HepG2 (cell line): ENCODE data around the gene CYB5D1. TPM values are rescaled to one million over a fixed set of nuclear protein-coding genes. Genes with fewer than 3 reads are reported as not detected.

Experiments used
- ARNTL ChIP-seq: sonication (generic); formaldehyde crosslinking; IDR thresholded peaks from 2 replicates; pipeline ENCODE4 v1.4.0; 2020; ENCODE audit warnings: mild to moderate bottlenecking, missing genetic modification reagents
- CREBL2 ChIP-seq: sonication (generic); formaldehyde crosslinking; IDR thresholded peaks from 2 replicates; pipeline ENCODE4 v1.8.1; 2023; ENCODE audit warnings: missing genetic modification reagents, mild to moderate bottlenecking, borderline replicate concordance
- EEA1 ChIP-seq: sonication (generic); formaldehyde crosslinking; IDR thresholded peaks from 2 replicates; pipeline ENCODE4 v1.5.1; 2020; ENCODE audit warnings: mild to moderate bottlenecking, missing genetic modification reagents, borderline replicate concordance
- HMG20A ChIP-seq: IDR thresholded peaks from 2 replicates; pipeline ENCODE4 v1.6.1; 2016; ENCODE audit warnings: borderline replicate concordance
- KDM3A ChIP-seq: IDR thresholded peaks from 2 replicates; pipeline ENCODE4 v1.6.1; 2018; ENCODE audit warnings: low read depth, missing compliant biosample characterization
- LBX2 ChIP-seq: sonication (generic); formaldehyde crosslinking; IDR thresholded peaks from 2 replicates; pipeline ENCODE4 v1.5.0; 2020; ENCODE audit warnings: missing genetic modification reagents, mild to moderate bottlenecking, borderline replicate concordance
- MATR3 ChIP-seq: sonication (generic); formaldehyde crosslinking; IDR thresholded peaks from 2 replicates; pipeline ENCODE4 v1.4.0; 2020; ENCODE audit warnings: missing genetic modification reagents
- MEIS1 ChIP-seq: sonication (generic); formaldehyde crosslinking; IDR thresholded peaks from 2 replicates; pipeline ENCODE4 v1.9.0; 2021; ENCODE audit warnings: mild to moderate bottlenecking, missing genetic modification reagents, moderate library complexity, borderline replicate concordance
- MIER2 ChIP-seq: IDR thresholded peaks from 2 replicates; pipeline ENCODE4 v1.6.1; 2016; ENCODE audit warnings: missing biosample characterization, missing genetic modification reagents
- NFAT5 ChIP-seq: sonication (generic); formaldehyde crosslinking; IDR thresholded peaks from 2 replicates; pipeline ENCODE4 v1.4.0; 2020; ENCODE audit warnings: missing genetic modification reagents
- RFX5 ChIP-seq: IDR thresholded peaks from 2 replicates; pipeline ENCODE4 v1.6.1; 2011; ENCODE audit warnings: low read depth, low read length, improper control_type of control experiment
- RFXAP ChIP-seq: sonication (generic); formaldehyde crosslinking; IDR thresholded peaks from 2 replicates; pipeline ENCODE4 v1.4.0; 2020; ENCODE audit warnings: missing genetic modification reagents, borderline replicate concordance
- SALL2 ChIP-seq: sonication (generic); formaldehyde crosslinking; IDR thresholded peaks from 2 replicates; pipeline ENCODE4 v1.8.1; 2023; ENCODE audit warnings: mild to moderate bottlenecking, missing genetic modification reagents, inconsistent platforms
- THAP11 ChIP-seq: IDR thresholded peaks from 2 replicates; pipeline ENCODE4 v1.6.1; 2016; ENCODE audit warnings: missing biosample characterization, missing genetic modification reagents
- TRAFD1 ChIP-seq: sonication (generic); formaldehyde crosslinking; IDR thresholded peaks from 2 replicates; pipeline ENCODE4 v1.5.1; 2020; ENCODE audit warnings: missing genetic modification reagents, mild to moderate bottlenecking, borderline replicate concordance
- ZNF564 ChIP-seq: sonication (generic); formaldehyde crosslinking; IDR thresholded peaks from 2 replicates; pipeline ENCODE4 v1.8.1; 2023; ENCODE audit warnings: mild to moderate bottlenecking, missing genetic modification reagents
- ZNF782 ChIP-seq: sonication (generic); formaldehyde crosslinking; IDR thresholded peaks from 2 replicates; pipeline ENCODE4 v1.4.0; 2020; ENCODE audit warnings: missing genetic modification reagents, mild to moderate bottlenecking, borderline replicate concordance
- ZNF891 ChIP-seq: sonication (generic); formaldehyde crosslinking; IDR thresholded peaks from 2 replicates; pipeline ENCODE4 v1.5.0; 2020; ENCODE audit warnings: mild to moderate bottlenecking, missing genetic modification reagents
- polyA plus RNA-seq, 8 experiments: library from polyadenylated mRNA; depleted of rRNA in 3 of 8; stranded (reverse) in 7 of 8; unstranded in 1 of 8; fragments of >200 nt; fragmentation: Illumina TruSeq in 4 of 8; extraction: Trizol in 4 of 8; gene quantifications; 2 replicates each; pipeline versions ENCODE4 v1.2.1 to v1.2.3, GENCODE V29; 2011 to 2016; ENCODE audit warnings: low read depth in 4 of 8, missing spikeins in 1 of 8, mixed read lengths in 1 of 8; ENCODE audit not compliant: insufficient read depth in 1 of 8
- total RNA-seq, 5 experiments: library from RNA; depleted of rRNA; stranded (reverse); fragments of >200 nt; fragmentation: Illumina TruSeq; extraction: Trizol; gene quantifications; 2 replicates each; pipeline ENCODE4 v1.2.3, GENCODE V29; 2016; ENCODE audit warnings: low read depth in 1 of 5

CYB5D1 gene
- total and polyA plus RNA-seq, 2 of the 13 experiments (the other 11 are each of a cell fraction or from before 2014, with no cell fraction given), result 8.9 to 17.0 TPM

- TF ChIP-seq NFAT5 (CRISPR knock-in tag), result no peak
- no peak for TF ChIP-seq EEA1 (CRISPR knock-in tag)
- TF ChIP-seq MATR3 (CRISPR knock-in tag), result no peak
- peak; percentile 12; the same call in 1 of the 2 replicates for TF ChIP-seq THAP11 (CRISPR knock-in tag)
- 0 out of 2 replicates have a peak, but pooled peaks have one; percentile 38 for TF ChIP-seq RFXAP
- TF ChIP-seq SALL2, result peak; percentile 42; the same call in 1 of the 2 replicates
- TF ChIP-seq ZNF782 (CRISPR knock-in tag), result no peak
- TF ChIP-seq MEIS1 (CRISPR knock-in tag), result no peak
- TF ChIP-seq HMG20A (CRISPR knock-in tag), result no peak
- TF ChIP-seq ARNTL (CRISPR knock-in tag), result no peak
- no peak for TF ChIP-seq MIER2 (CRISPR knock-in tag)
- TF ChIP-seq RFX5, result 0 out of 2 replicates have a peak, but pooled peaks have one; percentile 39
- no peak for TF ChIP-seq CREBL2 (CRISPR knock-in tag)
- TF ChIP-seq TRAFD1 (CRISPR knock-in tag), result no peak
- TF ChIP-seq KDM3A (CRISPR knock-in tag), result no peak
- TF ChIP-seq ZNF564 (CRISPR knock-in tag), result no peak
- TF ChIP-seq LBX2 (CRISPR knock-in tag), result no peak
- TF ChIP-seq ZNF891, result no peak
Measured at GRCh38 chr17:7833795-7834541, 23.8 kb upstream of the CYB5D1 start, which contains the start of gene KDM6B (continued).
